ENCODE measurements around the gene SENP7.
"Not testable (repeated sequence)": the region's sequence is repeated elsewhere in the genome, so short reads cannot be mapped to it uniquely, and the experiment has no call there.

Gene SENP7

GRCh38 chr3:101325393-101326134 is 187.4 kb downstream of the SENP7 start:
- DNase-seq (ENCODE audit: low read depth), result peak; percentile 51

DNA sequence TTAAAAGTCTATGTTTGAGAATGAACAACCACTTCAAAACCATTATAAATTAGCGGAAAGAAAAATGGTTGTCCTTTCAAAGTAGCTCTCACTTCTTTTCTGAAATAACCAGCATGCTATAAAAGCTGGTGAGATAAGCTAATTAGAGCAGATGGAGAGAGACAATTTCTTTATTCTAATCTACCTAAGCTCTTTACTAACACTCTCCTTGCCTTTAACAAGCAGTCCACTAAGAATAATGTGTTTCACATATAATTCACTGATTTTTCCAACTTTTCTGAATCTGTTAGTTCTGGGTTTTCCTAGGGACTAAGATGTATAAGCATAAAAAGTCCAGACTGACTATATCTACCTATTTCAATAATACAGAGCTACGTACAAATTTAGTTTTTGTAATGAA is 192.5 kb downstream of the SENP7 start, which contains the start of gene IMPG2:
Gene IMPG2, minus strand, starts transcription at position 101 of the 400 bp plus-strand sequence. CDS start 203 bp downstream, outside the sequence.
- DNase-seq (ENCODE audit: low read depth), result no peak

GRCh38 chr3:101319531-101319930 is 193.5 kb downstream of the SENP7 start:
- no peak for DNase-seq (ENCODE audit: low read depth)

- no peak for DNase-seq (ENCODE audit: low read depth)
Observed at GRCh38 chr3:101312545-101312944, 200.5 kb downstream of the SENP7 start.

GRCh38 chr3:101311676-101312075 is 201.3 kb downstream of the SENP7 start:
- DNase-seq (ENCODE audit: low read depth), result no peak

GRCh38 chr3:101310978-101311375 is 202.0 kb downstream of the SENP7 start:
- no peak for DNase-seq (ENCODE audit: low read depth)

DNA sequence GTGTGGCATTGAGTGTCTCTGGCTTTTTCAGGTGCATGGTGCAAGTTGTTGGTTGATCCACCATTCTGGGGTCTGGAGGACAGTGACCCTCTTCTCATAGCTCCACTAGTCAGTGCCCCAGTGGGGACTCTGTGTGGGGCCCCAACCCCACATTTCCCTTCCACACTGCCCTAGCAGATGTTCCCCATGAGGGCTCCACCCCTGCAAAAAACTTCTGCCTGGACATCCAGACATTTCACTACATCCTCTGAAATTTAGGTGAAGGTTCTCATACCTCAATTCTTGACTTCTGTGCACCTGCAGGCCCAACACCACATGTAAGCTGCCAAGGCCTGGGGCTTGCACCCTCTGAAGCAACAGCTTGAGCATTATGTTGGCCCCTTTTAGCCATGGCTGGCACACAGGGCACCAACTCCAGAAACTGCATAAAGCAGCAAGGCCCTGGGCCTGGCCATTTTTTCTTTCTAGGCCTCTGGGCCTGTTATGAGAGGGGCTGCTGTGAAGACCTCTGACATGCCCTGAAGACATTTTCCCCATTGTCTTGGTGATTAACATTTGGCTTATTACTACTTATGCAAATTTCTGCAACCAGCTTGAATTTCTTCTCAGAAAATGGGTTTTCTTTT is 204.8 kb downstream of the SENP7 start:
- not testable (repeated sequence) for DNase-seq (ENCODE audit: low read depth)

DNA sequence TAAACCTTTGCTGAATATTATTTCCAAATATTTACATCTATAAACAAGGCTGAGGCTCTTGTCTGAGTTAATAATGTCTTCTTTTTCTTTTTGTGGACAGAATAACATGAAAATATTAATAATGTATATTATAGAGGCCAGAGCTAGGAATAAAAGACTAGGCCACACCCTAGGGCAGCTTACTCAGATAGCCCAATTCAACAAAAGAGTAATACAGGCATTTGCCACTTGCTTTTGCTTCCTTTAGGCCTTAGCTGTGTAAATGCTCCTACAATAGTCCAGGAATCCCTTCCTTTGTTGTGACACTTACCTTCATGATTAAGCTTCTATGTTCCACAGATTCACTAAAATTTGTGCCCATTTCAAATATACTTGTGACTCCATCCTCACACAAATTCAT is 209.2 kb downstream of the SENP7 start:
- no peak for DNase-seq (ENCODE audit: low read depth)

DNA sequence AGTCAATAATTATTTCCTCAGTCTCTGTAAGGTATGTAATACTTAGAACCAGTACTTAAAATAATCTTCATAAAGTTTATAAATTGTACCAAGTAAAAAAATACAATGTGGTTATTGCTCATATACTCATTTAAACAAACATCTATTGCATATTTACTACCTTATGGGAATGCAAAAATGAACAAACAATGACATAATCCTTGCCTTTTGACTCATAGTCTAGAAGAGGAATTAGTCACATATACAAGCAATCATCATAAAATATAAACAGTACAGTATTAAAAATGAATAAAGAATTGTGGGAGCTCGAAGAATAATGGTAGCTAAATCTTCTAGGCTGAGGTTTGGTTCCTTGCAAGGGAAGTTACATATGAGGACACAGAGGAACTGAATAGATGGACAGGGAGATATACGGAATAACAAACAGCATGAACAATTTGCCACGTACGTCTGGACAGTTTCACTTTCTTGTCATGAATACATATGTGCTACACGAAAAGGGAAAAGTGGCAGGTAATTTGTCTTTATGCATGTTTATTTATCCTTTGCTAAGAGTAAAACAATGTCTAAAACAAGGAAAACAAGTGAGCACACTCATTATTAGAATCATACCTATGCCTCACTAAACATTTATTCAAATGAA is 209.8 kb downstream of the SENP7 start:
- no peak for DNase-seq (ENCODE audit: low read depth)

GRCh38 chr3:101300073-101300472 is 212.9 kb downstream of the SENP7 start:
- DNase-seq (ENCODE audit: low read depth), result no peak

GRCh38 chr3:101292027-101292426 is 221.0 kb downstream of the SENP7 start:
- DNase-seq (ENCODE audit: low read depth), result no peak

- no peak for DNase-seq (ENCODE audit: low read depth)
Observed at GRCh38 chr3:101288294-101288693, 224.7 kb downstream of the SENP7 start.

DNA sequence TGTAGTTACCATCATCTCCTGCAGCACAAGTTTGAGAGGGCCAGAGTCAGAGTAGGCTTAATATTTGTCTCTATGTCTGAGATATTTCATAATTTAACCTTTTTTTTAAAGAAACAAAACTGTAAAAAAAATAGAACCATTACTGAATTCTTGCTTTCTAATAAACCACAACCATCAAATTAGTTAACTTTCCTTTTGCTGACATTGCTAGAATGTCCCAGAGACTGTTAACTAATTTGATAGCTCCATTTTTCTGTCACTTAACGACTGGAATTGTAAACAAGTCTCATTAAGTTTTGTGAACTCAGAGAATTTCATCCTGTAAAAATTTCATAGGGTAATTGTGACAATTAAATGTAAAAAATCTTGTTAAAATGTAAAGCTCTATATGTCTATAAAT is 228.3 kb downstream of the SENP7 start:
- DNase-seq (ENCODE audit: low read depth), result no peak

GRCh38 chr3:101281521-101282030 is 231.4 kb downstream of the SENP7 start:
- DNase-seq (ENCODE audit: low read depth), result no peak

DNA sequence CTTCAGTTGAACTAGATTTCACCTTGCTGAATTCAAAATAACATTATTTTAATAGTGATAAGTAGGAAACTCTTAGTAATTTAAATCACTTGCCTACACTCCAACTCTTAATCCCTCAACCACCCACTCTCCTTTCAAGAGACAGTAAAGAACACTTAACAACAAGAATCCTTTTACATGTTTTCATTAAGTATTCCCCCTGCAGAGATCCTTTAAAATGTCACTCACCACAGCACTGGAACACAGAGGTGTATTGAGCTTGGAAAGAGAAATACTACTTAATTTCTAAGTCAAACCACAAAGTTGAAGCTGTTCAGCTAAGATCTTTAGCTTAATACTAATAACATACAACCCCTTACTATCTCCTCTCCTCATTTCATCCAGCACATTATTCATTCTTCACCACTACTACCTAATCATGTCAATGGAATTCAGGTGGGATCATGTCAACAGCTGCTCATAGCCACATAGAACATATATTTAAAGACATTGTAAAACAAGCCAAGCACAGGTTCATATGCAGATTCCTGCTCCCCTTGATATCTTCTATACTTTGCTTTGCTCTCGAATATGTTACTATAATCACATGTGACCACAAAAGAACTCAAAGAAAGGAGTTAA is 233.1 kb downstream of the SENP7 start:
- no peak for DNase-seq (ENCODE audit: low read depth)

GRCh38 chr3:101279162-101279561 is 233.8 kb downstream of the SENP7 start:
- DNase-seq (ENCODE audit: low read depth), result no peak

DNA sequence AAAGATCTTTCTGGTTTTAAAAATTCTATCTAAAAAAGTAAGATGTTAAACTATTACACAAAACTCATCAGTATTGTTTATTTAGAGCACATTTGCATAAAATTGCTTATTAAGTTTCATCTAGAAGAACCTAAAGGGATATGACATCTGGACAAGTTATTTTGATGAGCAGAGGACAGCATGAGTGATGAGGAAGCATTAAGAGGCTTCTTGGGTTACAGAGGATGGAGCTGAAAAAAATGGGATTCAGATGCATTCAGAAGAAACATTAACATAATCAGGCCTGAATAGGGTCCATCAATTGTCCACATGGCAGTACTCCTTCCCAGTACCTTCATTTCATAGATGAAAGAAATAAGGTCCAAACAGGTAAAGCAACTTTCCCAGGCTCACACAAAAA is 234.3 kb downstream of the SENP7 start:
- DNase-seq (ENCODE audit: low read depth), result no peak
